ENCODE results near the gene IL1R2.
"Not testable (repeated sequence)": the region's sequence is repeated elsewhere in the genome, so short reads cannot be mapped to it uniquely, and the experiment has no call there.

The IL1R2 gene

DNA sequence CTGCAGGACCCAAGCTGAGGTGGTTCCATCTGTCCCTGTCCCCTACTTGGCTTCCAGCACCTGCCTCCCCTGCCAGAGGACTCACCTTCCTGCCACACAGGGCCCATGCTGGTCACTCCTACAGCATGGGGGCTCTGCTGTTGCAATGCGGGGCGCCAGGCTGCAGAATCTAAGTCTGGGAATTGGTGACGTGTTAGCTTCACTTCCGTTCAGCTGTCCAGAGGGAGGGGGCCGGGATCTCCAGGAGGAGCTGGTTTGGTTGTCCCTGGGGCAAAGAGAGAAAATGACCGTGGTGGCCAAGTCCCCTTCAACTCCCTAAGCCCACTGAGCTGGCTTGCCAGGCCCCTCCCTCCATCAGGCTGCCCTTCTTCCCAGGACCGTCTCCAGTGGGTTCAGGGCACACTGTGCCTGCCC is 69.5 kb downstream of the IL1R2 start:
- no peak for DNase-seq (ENCODE audit: low read depth in 2 of 2)

- no peak for DNase-seq (ENCODE audit: low read depth in 2 of 2)
Measured at GRCh38 chr2:102061962-102062795, 70.4 kb downstream of the IL1R2 start.

GRCh38 chr2:102062802-102063201 is 71.0 kb downstream of the IL1R2 start:
- no peak for DNase-seq (ENCODE audit: low read depth in 2 of 2)

DNA sequence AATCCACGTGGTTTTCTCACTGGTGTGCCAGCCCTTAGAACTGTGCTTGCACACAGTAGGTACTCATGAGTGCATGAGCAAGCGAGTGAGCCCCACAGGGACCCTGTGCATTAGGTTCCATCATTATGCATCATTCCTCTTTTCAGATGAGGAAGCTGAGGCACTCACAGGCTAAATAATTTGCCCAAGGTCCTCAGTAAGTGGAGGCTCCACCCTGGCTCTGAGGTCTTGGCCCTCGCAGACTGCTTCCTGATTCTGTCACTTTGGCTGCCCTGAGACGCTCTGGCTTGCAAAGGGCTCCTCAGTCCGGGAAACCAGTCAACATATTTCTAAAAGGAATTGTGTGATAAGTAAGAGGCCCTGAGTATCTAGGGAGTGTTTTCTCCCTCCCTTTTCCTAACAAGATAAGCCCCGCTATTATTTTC is 71.7 kb downstream of the IL1R2 start:
- DNase-seq (ENCODE audit: low read depth in 2 of 2): no peak

DNA sequence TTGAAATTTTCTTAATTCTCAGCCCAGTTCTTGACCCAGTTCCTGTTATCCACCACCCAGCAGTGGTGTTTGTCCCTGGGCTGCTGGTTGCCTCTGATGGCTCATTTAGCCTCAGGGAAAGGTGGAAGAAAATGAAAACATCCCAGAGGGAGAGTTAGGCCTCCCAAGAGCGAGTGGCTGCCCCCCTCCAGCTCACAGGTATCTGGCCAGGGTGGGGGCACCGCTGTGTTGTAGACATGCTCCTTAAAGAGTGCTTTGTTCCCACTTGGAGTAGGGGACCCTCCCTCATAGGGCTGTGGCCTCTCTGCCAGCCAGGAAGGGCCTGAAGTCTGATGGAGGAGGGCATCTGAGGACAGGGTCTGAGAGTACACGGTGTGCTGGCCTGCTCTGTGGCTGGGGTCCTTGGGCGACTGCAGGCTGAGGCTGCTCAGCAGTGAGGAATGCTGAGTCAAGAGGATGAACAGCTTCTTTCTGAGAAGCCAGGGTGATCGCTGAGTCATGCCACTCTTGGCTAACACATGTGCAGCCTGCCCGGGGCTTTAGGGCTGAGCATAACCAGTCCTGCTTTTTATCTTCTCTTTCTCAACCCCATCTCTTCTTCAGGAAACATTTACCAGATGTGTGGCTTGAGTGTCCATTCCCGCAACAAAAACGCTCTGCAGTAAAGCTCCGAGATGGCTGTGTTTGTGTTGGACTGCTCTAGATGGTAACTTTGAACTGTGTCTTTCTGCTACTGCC is 72.3 kb downstream of the IL1R2 start:
- no peak for DNase-seq (ENCODE audit: low read depth in 2 of 2)

DNA sequence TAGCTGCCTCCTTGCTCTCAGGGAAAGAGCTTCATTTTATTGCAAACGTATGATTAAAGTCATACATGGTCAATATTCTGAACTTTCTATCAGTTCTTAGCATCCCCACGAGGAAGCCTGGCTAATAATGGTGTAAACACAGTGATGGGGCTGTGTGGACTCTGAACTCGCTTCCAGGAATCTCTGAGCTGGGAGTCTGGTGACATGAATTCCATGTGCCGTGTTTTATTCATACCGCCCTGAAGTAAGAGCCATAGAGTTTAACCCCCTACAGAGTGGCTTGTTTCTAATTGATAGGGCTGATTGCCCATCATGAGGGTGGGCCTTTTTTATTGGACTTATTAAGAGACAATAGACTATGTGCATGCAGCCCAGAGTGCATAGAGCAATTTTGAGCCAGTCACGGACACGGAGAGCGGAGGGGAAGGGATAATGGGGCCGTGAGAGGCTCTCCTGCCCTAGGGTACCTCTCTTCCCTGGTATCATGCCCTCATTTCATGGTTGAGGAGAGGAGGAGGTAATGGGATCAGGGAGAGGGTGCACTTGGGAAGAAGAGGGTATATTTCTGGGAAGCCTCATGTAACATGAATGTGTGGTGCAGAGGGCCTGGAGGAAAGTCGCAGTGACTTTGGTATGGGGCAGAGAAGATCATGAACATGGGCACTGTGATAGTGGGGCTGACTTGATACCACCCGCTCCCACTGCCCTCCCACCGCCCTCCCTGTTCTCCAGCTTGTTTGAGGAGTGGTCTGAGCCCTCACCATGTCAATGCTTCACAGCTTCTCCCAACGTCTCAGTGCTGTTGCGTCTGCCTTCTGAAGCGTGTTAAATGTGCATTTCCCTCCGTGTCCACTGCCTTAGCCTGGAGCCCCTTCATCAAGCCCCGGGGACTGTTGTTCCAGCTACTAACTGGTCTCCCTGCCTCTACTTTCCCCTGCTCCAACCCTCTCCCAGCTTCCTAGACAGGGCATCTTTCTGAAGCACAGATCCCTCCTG is 73.2 kb downstream of the IL1R2 start:
- no peak for DNase-seq (ENCODE audit: low read depth in 2 of 2)

DNA sequence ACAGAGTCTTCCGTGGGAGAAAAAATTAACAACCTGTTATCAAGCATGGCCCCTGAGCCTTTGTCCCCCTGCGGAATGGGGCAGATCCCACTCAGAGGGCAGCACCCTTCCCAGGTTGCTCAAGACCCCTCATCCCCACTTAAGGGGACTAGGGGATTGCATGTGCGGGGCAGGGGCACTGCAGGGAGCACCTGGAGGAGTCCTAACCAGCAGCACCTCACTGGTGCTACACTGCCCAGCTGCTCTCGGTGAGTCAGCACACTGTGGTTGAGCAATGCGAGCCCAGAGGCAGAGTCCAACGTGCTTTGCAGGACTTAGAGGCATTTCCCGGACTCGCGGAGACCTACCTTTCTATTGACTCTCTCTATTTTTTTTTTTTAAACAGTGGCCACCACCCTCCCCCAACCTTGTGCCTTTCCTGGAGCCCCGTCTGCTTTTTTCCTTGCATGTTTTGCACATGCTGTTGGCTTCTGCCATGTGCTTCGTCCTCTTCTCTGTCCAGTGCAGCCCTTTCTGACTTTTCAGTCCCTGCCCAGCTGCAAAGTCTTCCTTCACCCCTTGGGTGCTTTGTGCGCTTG is 74.0 kb downstream of the IL1R2 start:
- DNase-seq (ENCODE audit: low read depth in 2 of 2): no peak

DNA sequence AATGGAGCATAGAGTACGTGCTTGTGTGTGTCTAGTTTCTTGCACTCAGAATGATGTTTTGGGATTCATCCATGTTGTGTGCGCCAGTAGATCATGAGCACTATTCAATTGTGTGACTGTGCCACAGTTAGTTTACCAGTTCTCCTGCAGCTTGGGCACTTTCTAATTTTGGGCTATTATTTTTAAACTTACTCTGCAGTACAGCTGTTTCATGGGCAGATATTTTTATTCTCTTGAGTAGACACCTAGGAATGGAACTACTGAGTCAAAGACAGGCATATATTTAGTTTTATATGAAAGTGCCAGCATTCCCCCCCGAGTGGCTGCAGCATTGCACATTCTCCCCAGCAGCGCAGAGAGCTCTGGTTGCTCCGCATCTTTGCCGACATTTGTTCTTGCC is 74.8 kb downstream of the IL1R2 start:
- DNase-seq (ENCODE audit: low read depth in 2 of 2): no peak

DNA sequence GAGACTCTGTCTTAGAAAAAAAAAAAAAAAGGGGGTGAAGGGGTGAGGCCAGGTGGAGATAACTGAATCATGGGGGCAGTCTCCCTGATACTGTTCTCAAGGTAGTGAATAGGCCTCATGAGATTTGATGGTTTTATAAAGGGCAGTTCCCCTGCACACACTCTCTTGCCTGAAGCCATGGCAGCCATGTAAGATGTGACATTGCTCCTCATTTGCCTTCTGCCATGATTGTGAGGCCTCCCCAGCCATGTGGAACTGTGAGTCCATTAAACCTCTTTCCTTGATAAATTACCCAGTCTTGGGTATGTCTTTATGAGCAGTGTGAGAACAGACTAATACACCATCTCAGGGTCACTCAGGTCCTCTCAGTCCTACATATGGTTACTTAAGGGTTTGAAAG is 76.4 kb downstream of the IL1R2 start:
- not testable (repeated sequence) for DNase-seq (ENCODE audit: low read depth in 2 of 2)

DNA sequence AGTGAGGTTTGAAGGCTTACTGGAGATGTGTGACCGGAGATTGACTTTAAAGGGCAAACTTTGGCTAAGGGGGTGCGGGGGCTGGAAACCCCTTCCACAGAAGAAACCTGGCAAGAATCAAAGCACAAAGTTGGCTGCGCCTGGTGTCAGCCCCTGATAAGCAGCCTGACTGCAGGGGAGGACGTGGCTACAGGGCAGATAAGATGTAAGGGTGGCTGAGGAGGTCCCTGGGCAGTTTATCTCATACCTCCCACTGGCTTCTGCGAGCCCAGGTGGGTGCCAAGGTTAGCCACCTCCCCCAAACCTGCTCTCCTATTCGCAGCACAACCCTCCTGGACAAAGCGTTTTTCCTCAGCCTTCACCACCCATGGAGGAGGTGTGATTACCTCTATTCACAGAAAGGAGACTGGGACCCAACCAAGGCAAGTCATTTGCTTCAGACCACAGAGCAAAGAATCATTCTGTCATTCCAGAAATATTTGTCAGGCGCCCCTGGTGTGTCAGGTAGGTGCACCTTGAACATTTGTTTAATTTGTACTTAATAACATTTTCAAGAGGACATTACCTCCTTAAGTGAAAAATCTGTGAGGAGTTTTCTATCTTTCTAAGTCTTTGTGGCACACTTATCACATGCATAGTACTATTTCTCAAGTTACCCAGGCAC is 77.7 kb downstream of the IL1R2 start:
- no peak for DNase-seq (ENCODE audit: low read depth in 2 of 2)

DNA sequence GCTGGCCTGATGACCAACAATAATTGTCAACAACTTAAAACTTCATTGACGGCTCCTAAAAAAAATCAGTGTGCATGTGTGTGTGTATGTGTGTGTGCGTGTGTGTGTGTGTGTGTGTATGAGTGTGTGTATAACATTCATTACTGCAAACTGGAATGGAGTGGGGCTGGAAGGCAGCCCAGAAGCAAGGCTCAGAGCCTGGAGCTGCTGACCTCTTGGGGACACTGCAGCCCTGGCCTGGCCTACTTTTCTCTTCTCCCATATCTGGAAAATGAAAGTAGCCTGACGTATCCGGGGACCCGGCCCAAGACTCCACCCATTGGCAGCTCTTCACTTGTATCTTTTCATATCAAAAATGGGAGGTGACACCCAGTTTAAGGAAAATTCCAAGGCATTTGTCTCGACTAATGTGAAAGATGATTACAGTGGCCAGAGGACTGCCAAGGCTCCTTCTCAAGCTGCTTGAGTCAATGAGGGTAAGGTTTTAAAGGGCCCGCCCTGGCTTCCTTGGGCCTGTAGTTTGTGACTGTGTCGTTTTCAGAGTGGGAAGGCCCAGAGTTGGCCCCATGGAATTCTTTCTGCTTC is 78.4 kb downstream of the IL1R2 start:
- DNase-seq (ENCODE audit: low read depth in 2 of 2): no peak

DNA sequence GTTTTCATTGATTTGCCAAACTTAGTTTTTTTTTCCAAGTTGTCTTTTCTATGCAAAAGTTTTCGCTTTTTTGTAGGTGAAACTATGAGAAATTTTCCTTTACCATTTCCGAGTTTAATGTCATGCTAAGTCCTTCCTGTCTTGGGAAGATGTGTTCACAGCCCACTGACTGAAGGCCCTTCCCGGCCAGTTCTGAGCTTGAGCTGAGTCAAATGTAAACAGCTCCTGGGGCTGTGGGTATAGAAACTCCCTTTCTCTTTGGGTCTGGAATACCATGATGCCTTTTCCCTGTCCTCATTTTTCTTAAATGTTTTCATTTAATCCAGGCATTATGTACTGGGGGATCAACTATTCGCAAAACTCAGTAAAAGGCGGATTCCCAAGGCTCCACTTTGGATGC is 81.0 kb downstream of the IL1R2 start:
- no peak for DNase-seq (ENCODE audit: low read depth in 2 of 2)

- no peak for DNase-seq (ENCODE audit: low read depth in 2 of 2)
Measured at GRCh38 chr2:102073168-102073724, 81.5 kb downstream of the IL1R2 start.

- DNase-seq (ENCODE audit: low read depth in 2 of 2): no peak
Measured at GRCh38 chr2:102074152-102074783, 82.5 kb downstream of the IL1R2 start.

DNA sequence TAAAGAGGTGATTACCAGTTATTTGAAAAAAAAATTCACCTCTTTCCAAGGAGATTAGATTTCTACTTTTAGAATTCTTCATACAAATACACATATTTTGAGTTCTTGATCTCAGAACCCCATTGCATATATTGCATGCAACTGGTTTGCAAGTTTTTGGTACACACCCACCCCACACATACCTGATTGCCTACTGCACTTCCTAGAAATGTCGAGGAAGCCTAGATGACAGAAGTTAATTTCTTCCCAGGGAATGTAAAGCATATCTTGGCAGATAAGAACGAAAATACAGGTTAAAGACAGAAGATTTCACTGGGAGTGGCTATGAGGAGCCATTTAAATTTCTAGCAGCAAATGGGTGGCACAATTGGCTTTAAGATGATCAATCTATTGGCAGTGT is 83.7 kb downstream of the IL1R2 start:
- DNase-seq (ENCODE audit: low read depth in 2 of 2): no peak

- no peak for DNase-seq (ENCODE audit: low read depth in 2 of 2)
Measured at GRCh38 chr2:102076512-102076911, 84.8 kb downstream of the IL1R2 start.
